GM12873 (cell line): Measurements from ENCODE around the gene KRT78.

Source experiments
- TF ChIP-seq, protein P1 (sequence below): IDR thresholded peaks from 2 replicates; pipeline ENCODE4 v1.5.1; 2012; ENCODE audit warnings: low read depth, mild to moderate bottlenecking, moderate library complexity, low read length, control low read depth; ENCODE audit not compliant: insufficient read depth; ENCODE audit errors: missing control alignments

The KRT78 gene

DNA sequence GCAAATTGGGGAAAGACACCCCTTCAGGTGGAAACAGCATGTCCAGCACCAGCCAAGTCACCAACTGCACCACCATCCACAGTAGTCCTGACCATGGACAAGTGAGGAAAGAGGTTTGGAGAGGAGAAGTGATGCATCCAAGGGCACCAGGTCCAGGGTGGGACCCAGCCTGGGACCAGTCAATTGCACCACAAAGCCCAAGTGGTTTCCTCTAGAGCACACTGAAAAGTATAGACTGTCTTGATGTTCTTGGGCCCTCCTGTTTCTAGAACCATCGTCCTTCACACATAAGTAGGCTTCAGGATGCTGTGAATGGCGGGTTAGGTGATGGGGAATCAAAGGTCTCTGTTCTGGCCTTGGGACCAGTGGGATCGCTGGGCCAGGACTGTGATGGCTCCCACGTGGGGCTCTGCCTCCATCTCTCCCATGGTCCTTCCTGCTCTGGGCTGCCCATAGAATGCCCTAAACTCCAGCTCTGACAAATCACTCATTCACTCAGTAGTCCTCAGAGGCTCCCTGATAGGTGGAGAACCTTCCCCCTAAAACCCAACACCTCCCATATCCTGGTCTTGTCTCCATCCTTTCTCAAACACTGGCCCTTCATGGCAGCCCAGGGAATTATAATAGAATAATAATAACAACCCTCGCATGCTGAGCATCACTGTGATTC, 23.9 kb downstream of the KRT78 start:
- TF ChIP-seq, protein P1, sequence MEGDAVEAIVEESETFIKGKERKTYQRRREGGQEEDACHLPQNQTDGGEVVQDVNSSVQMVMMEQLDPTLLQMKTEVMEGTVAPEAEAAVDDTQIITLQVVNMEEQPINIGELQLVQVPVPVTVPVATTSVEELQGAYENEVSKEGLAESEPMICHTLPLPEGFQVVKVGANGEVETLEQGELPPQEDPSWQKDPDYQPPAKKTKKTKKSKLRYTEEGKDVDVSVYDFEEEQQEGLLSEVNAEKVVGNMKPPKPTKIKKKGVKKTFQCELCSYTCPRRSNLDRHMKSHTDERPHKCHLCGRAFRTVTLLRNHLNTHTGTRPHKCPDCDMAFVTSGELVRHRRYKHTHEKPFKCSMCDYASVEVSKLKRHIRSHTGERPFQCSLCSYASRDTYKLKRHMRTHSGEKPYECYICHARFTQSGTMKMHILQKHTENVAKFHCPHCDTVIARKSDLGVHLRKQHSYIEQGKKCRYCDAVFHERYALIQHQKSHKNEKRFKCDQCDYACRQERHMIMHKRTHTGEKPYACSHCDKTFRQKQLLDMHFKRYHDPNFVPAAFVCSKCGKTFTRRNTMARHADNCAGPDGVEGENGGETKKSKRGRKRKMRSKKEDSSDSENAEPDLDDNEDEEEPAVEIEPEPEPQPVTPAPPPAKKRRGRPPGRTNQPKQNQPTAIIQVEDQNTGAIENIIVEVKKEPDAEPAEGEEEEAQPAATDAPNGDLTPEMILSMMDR: no peak

DNA sequence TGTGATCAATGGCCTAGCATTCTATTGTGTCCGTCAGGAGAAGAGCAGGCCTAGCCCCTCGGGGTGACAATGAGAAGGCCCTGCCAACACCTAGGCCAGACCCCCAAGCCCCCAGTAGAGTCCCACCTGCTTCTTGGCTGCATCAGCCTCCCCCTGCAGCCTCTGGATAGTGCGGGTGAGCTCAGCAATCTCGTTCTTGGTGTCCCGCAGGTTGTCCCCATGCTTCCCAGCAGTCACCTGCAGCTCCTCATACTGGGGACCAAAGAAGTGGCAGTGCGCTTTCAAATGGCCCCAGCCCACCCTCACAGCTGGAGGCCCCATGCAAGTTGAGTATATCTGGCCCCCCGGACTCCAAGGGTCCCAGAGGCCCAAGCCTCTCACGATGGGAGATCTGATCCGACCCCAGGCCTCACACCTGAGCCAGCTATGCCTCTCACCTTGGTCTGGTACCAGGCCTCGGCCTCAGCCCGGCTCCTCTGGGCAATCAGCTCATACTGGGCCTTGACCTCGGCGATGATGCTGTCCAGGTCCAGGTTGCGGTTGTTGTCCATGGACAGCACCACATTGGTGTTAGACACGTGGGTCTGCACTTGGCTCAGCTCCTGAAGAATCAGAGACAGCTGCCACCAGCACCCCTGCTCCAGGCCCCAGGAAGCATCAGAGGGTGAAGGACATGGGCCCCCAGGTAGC, 24.9 kb downstream of the KRT78 start:
- TF ChIP-seq, protein P1: no peak

DNA sequence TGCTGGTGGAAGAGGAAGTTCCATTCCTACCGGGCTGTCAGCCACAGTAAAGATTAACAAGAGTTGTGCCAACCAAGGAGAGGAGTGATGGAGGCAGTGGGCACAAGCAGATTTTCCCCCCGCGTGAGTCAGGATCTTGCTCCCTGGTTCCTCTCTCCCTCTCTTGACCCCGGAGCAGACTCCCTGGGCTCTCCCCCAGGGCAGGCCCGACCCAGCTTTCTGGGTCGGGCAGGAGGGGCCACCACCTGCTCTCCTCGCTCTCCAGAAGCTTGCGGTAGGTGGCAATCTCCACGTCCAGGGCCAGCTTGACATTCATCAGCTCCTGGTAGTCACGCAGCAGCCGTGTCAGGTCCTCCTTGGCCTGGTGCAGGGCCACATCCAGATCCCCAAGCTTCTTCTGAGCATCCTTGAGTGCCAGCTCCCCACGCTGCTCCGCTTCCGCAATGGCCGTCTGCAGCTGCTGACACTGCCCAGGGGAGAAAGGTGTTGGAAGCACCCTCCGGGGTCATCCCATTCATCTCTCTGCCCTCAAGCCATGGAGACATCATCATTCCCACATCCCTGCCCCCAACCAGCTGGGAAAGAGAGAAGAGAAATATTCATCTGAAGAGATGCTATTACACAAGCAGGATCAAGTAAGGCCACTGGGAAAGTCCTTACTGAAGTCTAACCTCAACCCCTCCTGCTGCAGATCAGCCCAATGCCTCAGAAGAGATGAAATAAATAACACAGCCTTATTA, 25.9 kb downstream of the KRT78 start:
- TF ChIP-seq, protein P1: no peak

DNA sequence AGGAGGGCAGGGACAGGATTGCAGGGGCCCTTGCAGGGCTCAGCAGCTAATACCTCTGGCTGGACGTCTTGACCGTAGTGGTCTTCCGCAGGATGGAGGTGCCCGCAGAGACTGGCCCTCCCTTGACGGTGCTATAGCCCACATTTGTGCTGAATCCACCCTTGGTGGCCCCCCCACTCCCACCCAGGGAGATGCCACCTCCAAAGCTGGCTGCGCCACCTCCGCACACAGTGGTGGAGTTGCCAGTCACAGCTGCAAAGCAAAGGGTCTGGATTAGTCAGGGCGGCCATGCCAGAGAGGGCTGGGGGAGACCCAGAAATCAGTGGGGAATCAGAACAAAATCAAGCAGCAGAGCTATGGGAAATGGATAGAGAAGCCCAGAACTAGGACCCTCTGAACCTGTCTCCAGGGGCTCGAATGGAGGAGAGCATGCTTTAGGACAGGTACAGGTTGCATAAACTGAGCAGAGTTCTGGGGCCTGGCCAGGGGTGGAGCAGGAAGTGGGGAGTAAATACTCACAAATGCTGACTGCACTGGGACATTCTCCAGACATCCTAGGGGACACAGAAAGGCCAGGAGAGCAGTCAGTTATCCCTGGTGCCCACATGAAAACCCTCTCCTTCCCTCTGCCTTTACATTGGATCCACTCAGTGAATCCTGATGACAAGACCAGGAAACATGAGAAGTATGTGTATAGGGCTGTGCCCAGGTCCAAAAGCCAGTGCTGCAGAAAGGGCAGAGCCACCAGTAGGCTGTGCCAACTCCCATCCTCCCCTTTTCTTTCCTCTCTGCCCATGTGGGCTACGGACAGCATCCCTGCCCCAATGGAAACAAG, 26.8 kb downstream of the KRT78 start:
- TF ChIP-seq, protein P1: no peak

DNA sequence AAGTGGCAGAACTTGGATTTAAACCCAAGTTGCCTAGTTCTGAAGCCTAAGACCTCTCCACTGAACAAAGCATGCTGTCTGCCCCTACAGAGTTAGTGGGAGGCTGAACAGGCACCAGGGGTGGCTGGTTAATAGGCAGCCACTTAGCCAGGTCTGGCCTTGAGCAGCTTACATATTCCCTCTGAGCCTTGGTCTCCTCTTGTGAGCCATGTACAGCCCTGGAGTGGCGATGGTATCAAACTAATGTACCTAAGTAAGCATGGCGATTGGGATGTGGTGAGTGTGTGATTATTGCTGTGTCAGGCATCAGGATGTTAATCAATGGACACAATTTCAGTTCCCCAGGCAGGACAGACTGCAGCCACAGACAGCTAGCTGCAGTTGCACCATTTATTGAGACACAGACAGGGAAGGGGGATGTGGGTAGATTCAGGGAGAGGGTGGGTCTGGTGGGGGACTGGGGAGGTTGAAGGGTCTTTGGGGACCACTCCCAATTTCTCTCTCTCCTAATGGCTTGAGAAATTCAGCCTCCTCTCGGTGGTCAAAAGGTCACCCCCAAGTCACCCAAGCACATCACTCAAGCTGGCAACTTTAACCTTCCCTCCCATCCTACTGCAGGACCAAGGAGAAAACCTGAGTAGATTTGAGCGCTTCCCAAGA, 27.6 kb downstream of the KRT78 start:
- TF ChIP-seq, protein P1: no peak

DNA sequence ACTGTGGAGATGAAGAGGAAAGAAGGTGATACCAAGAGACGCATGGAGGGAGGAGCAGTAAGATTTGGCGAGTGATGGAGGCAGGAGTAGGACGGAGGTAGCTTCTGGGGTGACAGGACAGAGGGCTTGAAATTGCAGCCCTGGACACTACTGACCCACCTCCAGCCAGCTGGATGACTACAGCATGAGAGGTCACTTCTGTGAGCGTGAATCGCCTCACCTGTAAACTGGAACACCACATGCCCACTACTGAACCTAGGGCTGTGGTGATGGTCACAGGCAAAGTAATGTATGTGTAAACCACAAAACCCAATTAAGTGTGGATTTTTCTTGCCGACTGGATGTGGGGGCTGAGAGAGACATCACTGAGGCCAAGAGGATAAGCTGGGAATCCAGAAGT, 28.3 kb downstream of the KRT78 start:
- TF ChIP-seq, protein P1: no peak
